Neural progenitor cell (in vitro differentiated cells): ENCODE results near the gene DDX47. TPM values are rescaled to one million over a fixed set of nuclear protein-coding genes. Genes with fewer than 3 reads are reported as not detected.
A peak's percentile ranks its signal among the peaks of the same experiment; 100 is the strongest.

Experiments used
- DNase-seq: peaks from one replicate; pipeline ENCODE4 v3.0.0-alpha.2; 2016; ENCODE audit warnings: low spot score
- H2AFZ ChIP-seq: fragments of 200-600 bp; sonication (generic); replicated peaks from 2 replicates; pipeline ENCODE4 v1.6.1; 2016; ENCODE audit warnings: antibody characterized with exemption
- H3F3A ChIP-seq: fragments of 200-600 bp; sonication (generic); 2 replicates; pipeline ENCODE4 v1.6.1; 2016; ENCODE audit warnings: antibody characterized with exemption, low read depth
- H3K27ac ChIP-seq: fragments of 200-600 bp; sonication (generic); 2 replicates; pipeline ENCODE4 v1.5.1; 2016; ENCODE audit warnings: mild to moderate bottlenecking
- H3K27me3 ChIP-seq: fragments of 200-600 bp; sonication (generic); 2 replicates; pipeline ENCODE4 v1.6.1; 2016; ENCODE audit warnings: mild to moderate bottlenecking, moderate library complexity
- H3K36me3 ChIP-seq: fragments of 200-600 bp; sonication (generic); 2 replicates; pipeline ENCODE4 v1.5.1; 2016
- H3K4me1 ChIP-seq: fragments of 200-600 bp; sonication (generic); 2 replicates; pipeline ENCODE4 v1.6.1; 2016; ENCODE audit warnings: mixed run types
- H3K4me2 ChIP-seq: fragments of 200-600 bp; sonication (generic); 2 replicates; pipeline ENCODE4 v1.6.1; 2016
- H3K4me3 ChIP-seq: fragments of 200-600 bp; sonication (generic); 2 replicates; pipeline ENCODE4 v1.5.1; 2016
- H3K79me2 ChIP-seq: fragments of 200-600 bp; sonication (generic); 2 replicates; pipeline ENCODE4 v1.6.1; 2016; ENCODE audit warnings: low read depth
- H3K9ac ChIP-seq: fragments of 200-600 bp; sonication (generic); 2 replicates; pipeline ENCODE4 v1.6.1; 2016
- H3K9me3 ChIP-seq: fragments of 200-600 bp; sonication (generic); 2 replicates; pipeline ENCODE4 v1.5.1; 2016; ENCODE audit warnings: low read depth
- H4K20me1 ChIP-seq: fragments of 200-600 bp; sonication (generic); 2 replicates; pipeline ENCODE4 v1.6.1; 2016; ENCODE audit warnings: low read depth
- H3K27ac Mint-ChIP-seq: 3 replicates; pipeline ENCODE4 v1.8.0; 2021; ENCODE audit warnings: mixed read lengths
- H3K27me3 Mint-ChIP-seq: 2 replicates; pipeline ENCODE4 v1.8.0; 2022; ENCODE audit warnings: low read depth, mild to moderate bottlenecking, inconsistent platforms, moderate library complexity, mixed read lengths; ENCODE audit not compliant: insufficient read depth
- H3K36me3 Mint-ChIP-seq: 3 replicates; pipeline ENCODE4 v1.8.0; 2021; ENCODE audit warnings: mixed read lengths
- H3K4me1 Mint-ChIP-seq: 3 replicates; pipeline ENCODE4 v1.8.0; 2021; ENCODE audit warnings: mixed read lengths
- H3K4me3 Mint-ChIP-seq: 3 replicates; pipeline ENCODE4 v1.8.0; 2021; ENCODE audit warnings: mild to moderate bottlenecking, moderate library complexity, mixed read lengths
- H3K9me3 Mint-ChIP-seq: 3 replicates; pipeline ENCODE4 v1.8.0; 2020; ENCODE audit warnings: mixed read lengths
- EZH2 ChIP-seq: fragments of 200-600 bp; sonication (generic); IDR thresholded peaks from 2 replicates; pipeline ENCODE4 v1.6.1; 2017; ENCODE audit warnings: antibody characterized with exemption, mild to moderate bottlenecking, moderate library complexity
- EZH2phosphoT487 ChIP-seq: fragments of 200-600 bp; sonication (generic); IDR thresholded peaks from 2 replicates; pipeline ENCODE4 v1.6.1; 2017; ENCODE audit warnings: antibody characterized with exemption
- total RNA-seq: library from RNA; depleted of rRNA; stranded (reverse); fragments of >200 nt; gene quantifications from 2 replicates; pipeline ENCODE4 v1.2.3, GENCODE V29; 2015; ENCODE audit warnings: low replicate concordance
- TF ChIP-seq, protein P1 (sequence below): fragments of 200-600 bp; sonication (generic); IDR thresholded peaks from 2 replicates; pipeline ENCODE4 v1.5.1; 2017; ENCODE audit warnings: antibody characterized with exemption, mild to moderate bottlenecking

The DDX47 gene
- total RNA-seq, 1 donor from 2014 or later: 107 TPM

DNA sequence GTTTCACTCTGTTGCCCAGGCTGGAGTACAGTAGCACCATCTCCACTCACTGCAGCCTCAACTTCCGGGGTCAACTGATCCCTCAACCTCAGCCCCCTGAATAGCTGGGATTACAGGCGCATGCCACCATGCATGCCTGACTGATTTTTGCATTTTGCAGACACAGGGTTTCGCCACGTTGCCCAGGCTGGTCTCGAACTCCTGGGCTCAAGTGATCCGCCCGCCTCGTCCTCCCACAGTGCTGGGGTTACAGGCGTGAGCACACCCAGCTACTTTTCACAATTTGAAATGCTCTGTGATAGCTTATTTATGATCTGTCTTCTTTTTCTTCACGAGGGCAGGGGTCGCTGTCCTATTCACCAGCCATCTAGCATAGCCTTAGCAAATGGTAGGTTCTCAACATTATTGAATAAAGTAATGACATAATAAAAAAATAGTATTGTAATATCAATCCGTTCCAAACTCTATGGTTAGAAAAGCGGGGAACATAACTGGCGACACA is 477 bp upstream of the DDX47 start:
- Histone ChIP-seq H2AFZ (no peak overlapping the region), H3K9me3 (no peaks in the 10 kb centered on the region), H3K36me3 (no peaks in the 10 kb centered on the region), H3F3A (no peaks in the 10 kb centered on the region), H3K27ac (no peak overlapping the region), H3K4me3 (peak overlapping the region; percentile 82), H3K79me2 (peaks cover 45% of the 10 kb centered on the region), H3K9ac (no peak overlapping the region), H3K4me2 (peak overlapping the region; percentile 43), H4K20me1 (peaks cover 5% of the 10 kb centered on the region), H3K27me3 (no peaks in the 10 kb centered on the region), H3K4me1 (peaks cover 6% of the 10 kb centered on the region)
- DNase-seq: no peak
- Mint-ChIP-seq H3K9me3 (no peaks in the 10 kb centered on the region), H3K4me1 (peaks cover 33% of the 10 kb centered on the region), H3K27ac (peak overlapping the region; percentile 86), H3K36me3 (peaks cover 11% of the 10 kb centered on the region), H3K4me3 (peak overlapping the region; percentile 97), H3K27me3 (no peaks in the 10 kb centered on the region)
- TF ChIP-seq EZH2 (no peak), EZH2phosphoT487 (no peak)
- TF ChIP-seq, protein P1, sequence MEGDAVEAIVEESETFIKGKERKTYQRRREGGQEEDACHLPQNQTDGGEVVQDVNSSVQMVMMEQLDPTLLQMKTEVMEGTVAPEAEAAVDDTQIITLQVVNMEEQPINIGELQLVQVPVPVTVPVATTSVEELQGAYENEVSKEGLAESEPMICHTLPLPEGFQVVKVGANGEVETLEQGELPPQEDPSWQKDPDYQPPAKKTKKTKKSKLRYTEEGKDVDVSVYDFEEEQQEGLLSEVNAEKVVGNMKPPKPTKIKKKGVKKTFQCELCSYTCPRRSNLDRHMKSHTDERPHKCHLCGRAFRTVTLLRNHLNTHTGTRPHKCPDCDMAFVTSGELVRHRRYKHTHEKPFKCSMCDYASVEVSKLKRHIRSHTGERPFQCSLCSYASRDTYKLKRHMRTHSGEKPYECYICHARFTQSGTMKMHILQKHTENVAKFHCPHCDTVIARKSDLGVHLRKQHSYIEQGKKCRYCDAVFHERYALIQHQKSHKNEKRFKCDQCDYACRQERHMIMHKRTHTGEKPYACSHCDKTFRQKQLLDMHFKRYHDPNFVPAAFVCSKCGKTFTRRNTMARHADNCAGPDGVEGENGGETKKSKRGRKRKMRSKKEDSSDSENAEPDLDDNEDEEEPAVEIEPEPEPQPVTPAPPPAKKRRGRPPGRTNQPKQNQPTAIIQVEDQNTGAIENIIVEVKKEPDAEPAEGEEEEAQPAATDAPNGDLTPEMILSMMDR: no peak

DNA sequence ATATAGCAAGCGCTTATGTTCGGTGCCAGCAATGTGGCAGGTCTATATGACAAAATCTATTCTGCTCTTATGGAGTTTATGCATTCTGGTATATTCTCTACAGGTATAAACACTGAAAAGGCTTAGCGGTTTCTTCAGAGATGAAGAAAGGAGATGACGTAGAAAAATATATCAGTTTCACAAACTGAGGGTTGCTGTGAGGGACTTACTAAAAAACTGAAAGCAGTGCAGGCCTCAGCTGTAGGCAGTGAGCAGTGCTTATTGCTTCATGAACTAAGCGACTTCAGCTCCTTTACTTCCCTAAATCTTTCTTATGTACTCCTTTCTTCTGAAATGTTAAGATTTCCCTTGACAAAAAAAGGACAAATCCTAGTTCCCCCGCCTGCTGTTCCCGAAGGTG is 4.5 kb downstream of the DDX47 start:
- peaks cover 21% of the 10 kb centered on the region for H4K20me1 ChIP-seq

DNA sequence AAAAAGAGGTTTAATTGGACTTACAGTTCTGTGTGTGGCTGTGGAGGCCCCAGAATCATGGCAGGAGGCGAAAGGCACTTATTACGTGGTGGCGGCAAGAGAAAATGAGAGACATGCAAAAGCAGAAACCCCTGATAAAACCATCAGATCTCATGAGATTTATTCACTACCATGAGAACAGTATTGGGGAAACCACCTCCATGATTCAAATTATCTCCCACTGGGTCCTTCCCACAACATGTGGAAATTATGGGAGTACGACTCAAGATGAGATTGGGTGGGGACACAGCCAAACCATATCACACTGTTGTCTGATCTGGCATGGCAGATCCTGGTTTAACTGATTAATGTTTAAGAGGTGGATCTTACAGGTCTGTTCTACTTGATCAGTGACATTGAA is 5.6 kb downstream of the DDX47 start:
- Histone ChIP-seq H2AFZ (no peak overlapping the region), H3K27me3 (no peaks in the 10 kb centered on the region), H3K4me1 (peaks cover 6% of the 10 kb centered on the region), H3K27ac (no peak overlapping the region), H3K9ac (no peak overlapping the region), H3K9me3 (no peaks in the 10 kb centered on the region), H3F3A (peaks cover 11% of the 10 kb centered on the region), H3K4me3 (no peak overlapping the region), H4K20me1 (peaks cover 21% of the 10 kb centered on the region), H3K79me2 (peaks cover 64% of the 10 kb centered on the region), H3K4me2 (no peak overlapping the region), H3K36me3 (peaks cover 15% of the 10 kb centered on the region)
- no peak overlapping the region for H3K4me3 Mint-ChIP-seq
- no peak for DNase-seq
- TF ChIP-seq, protein P1: no peak
- TF ChIP-seq EZH2 (no peak), EZH2phosphoT487 (no peak)
- H3K27ac Mint-ChIP-seq: no peak overlapping the region
- H3K9me3 Mint-ChIP-seq: no peaks in the 10 kb centered on the region
- H3K36me3 Mint-ChIP-seq: peaks cover 32% of the 10 kb centered on the region
- H3K27me3 Mint-ChIP-seq: no peaks in the 10 kb centered on the region
- peaks cover 17% of the 10 kb centered on the region for H3K4me1 Mint-ChIP-seq

More for the DNA sequence above, 4.5 kb downstream of the DDX47 start:
- no peaks in the 10 kb centered on the region for H3K9me3 Mint-ChIP-seq
- no peak for DNase-seq
- Histone ChIP-seq H3K79me2 (peaks cover 70% of the 10 kb centered on the region), H3K4me1 (peaks cover 6% of the 10 kb centered on the region), H3F3A (peaks cover 11% of the 10 kb centered on the region), H3K9me3 (no peaks in the 10 kb centered on the region), H3K36me3 (peaks cover 9% of the 10 kb centered on the region), H3K4me3 (no peak overlapping the region), H3K27me3 (no peaks in the 10 kb centered on the region), H3K27ac (no peak overlapping the region), H3K9ac (no peak overlapping the region), H2AFZ (no peak overlapping the region), H3K4me2 (no peak overlapping the region)
- peaks cover 30% of the 10 kb centered on the region for H3K36me3 Mint-ChIP-seq
- TF ChIP-seq, protein P1: no peak
- no peak for TF ChIP-seq EZH2phosphoT487
- TF ChIP-seq EZH2: no peak
- H3K27ac Mint-ChIP-seq: no peak overlapping the region
- H3K27me3 Mint-ChIP-seq: no peaks in the 10 kb centered on the region
- H3K4me3 Mint-ChIP-seq: no peak overlapping the region
- H3K4me1 Mint-ChIP-seq: peaks cover 27% of the 10 kb centered on the region
